ENCODE data around the gene TOP2B. TPM values are rescaled to one million over a fixed set of nuclear protein-coding genes. Genes with fewer than 3 reads are reported as not detected.

The TOP2B gene
- polyA plus RNA-seq, 1 of the 3 experiments (the other 2 are of a cell fraction) = 20.4 TPM

DNA sequence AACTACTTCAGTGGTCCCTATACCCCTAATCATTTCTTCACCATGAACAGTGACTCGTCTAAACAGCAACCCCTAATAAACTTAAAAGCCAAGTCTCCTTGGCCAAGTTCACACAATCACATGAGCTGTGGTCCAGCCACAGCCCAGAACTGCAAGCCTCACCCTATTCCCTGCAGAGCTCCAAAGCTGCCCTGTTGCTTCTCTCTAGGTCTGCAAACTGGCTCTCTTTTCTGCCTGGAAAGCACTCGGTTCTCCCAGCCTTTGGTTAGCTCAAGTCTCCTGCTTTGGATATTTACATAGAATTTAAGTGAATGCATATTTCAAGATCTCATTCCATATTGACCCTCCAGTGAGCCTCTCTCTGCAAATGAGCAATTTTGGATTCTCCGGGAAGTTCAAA is 107.0 kb downstream of the TOP2B start:
- Histone ChIP-seq H3K36me3 (replicated peaks in 1 of 2; ENCODE audit: control insufficient read depth in 1 of 2, insufficient read depth in 2 of 2, low read length in 1 of 2) (no peaks in the 10 kb centered on the region), H2AFZ (ENCODE audit: low read depth) (no peak overlapping the region), H3K79me2 (ENCODE audit: insufficient read depth) (peaks cover under 1% of the 10 kb centered on the region; the same call in 1 of the 2 replicates), H3K4me3 (ENCODE audit: low read depth in 2 of 2, low read length in 1 of 2) (no peak overlapping the region), H3K27me3 (ENCODE audit: insufficient read depth) (no peaks in the 10 kb centered on the region), H3K27ac (ENCODE audit: low read depth in 2 of 2, low read length in 1 of 2) (no peak overlapping the region), H3F3A (replicated peaks; ENCODE audit: insufficient read depth) (peaks cover 4% of the 10 kb centered on the region), H3K4me2 (no peak overlapping the region), H4K20me1 (ENCODE audit: insufficient read depth) (no peaks in the 10 kb centered on the region), H3K9ac (no peak overlapping the region), H3K9me3 (no peaks in the 10 kb centered on the region), H3K4me1 (ENCODE audit: control insufficient read depth in 1 of 2, insufficient read depth in 2 of 2, low read depth in 1 of 2, low read length in 1 of 2) (peaks cover 0 to 5% of the 10 kb centered on the region in 2 experiments; a peak in 2 of 4 replicates), H3K9me2 (no peaks in the 10 kb centered on the region)
- POLR2A ChIA-PET = no interaction called here
- 89% methylated on average over 3 of the region's 3 CpGs for WGBS (ENCODE audit: low lambda C conversion rate)
- no peak for DNase-seq
- CTCF ChIA-PET = interaction anchor here (1.0 to 1.6 kb wide), 2 partner anchors 9 to 26 kb away, joined by 3 read pairs; no protein-coding TSS in a partner anchor
- TF ChIP-seq ELF1 (IDR thresholded peaks at IDR 0.05) (no peak), TCF12 (IDR thresholded peaks at IDR 0.05) (no peak), SMC3 (IDR thresholded peaks at IDR 0.05; ENCODE audit: low read depth, low read length) (no peak), TAF1 (IDR thresholded peaks at IDR 0.05; ENCODE audit: borderline replicate concordance, low read depth, low read length) (no peak), NFIC (IDR thresholded peaks at IDR 0.05; ENCODE audit: borderline replicate concordance) (no peak), CTCF (IDR thresholded peaks at IDR 0.05) (no peak), RXRA (IDR thresholded peaks at IDR 0.05; ENCODE audit: borderline replicate concordance, low read depth) (no peak), GATA2 (CRISPR knock-in tag; IDR thresholded peaks at IDR 0.05) (no peak), TEAD4 (IDR thresholded peaks at IDR 0.05; ENCODE audit: borderline replicate concordance, insufficient read depth) (no peak), CHD2 (IDR thresholded peaks at IDR 0.05; ENCODE audit: low read length, partially characterized antibody) (no peak), PBX3 (IDR thresholded peaks at IDR 0.05) (no peak), RFX5 (IDR thresholded peaks at IDR 0.05; ENCODE audit: low read length) (no peak), GABPA (IDR thresholded peaks at IDR 0.05; ENCODE audit: low read depth) (no peak), MAX (IDR thresholded peaks at IDR 0.05; ENCODE audit: low read depth) (no peak)
- TF ChIP-seq, protein P1, sequence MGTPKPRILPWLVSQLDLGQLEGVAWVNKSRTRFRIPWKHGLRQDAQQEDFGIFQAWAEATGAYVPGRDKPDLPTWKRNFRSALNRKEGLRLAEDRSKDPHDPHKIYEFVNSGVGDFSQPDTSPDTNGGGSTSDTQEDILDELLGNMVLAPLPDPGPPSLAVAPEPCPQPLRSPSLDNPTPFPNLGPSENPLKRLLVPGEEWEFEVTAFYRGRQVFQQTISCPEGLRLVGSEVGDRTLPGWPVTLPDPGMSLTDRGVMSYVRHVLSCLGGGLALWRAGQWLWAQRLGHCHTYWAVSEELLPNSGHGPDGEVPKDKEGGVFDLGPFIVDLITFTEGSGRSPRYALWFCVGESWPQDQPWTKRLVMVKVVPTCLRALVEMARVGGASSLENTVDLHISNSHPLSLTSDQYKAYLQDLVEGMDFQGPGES (IDR thresholded peaks at IDR 0.05; ENCODE audit: low read depth, low read length) = no peak

Measured in SK-N-SH (cell line).